NK-92 (cell line): Measurements from ENCODE around the gene AFMID.
"Not testable (repeated sequence)": the region's sequence is repeated elsewhere in the genome, so short reads cannot be mapped to it uniquely, and the experiment has no call there.

ENCODE experiments used
- DNase-seq: peaks from one replicate; lab custom pipeline; 2025; ENCODE audit not compliant: unreplicated experiment; lab: John Stamatoyannopoulos, UW

The AFMID gene

DNA sequence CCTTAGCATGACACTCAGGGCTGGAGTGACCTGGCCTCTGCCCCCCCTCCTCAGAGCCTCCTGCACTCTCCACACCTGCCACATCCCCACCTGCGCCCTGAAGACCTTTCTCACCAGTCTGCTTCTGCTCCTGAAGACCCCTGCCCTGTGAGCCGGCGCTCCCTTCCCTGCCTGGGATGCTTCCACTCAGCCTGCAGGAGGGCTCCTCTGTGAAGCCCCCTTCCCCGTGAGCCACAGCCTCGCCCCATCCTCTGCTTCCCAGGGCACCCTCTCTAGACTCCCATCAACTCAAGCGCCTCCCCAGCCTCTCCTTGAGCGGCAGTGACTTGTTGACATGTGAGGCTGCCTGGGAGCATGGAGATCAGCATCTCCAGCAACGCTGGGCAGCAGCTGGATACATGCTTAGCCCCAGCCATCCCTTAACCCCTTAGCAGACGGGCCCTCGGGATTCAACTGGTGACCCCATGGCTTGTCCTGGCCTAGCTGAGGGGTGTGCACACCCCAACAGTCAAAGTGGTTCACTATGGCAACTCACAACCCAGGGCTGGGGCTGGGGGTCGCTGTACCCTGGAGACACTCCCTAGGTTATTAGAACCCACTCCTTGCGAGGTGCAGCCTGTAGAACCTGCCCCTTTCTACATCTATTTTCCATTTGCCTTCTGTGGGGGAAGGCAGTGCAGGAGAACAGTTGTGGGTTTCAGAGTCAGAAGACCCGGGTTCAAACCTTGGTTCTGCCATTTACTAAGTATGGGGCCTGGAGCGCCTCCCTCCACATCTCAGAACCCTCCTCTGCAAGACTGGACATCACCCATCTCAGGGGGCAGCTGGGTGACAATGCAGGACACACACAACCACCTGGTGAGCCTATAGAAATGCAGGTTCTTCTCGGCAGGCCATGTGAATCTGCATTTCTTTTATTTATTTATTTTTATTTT lies 65.8 kb downstream of the AFMID start:
- no peak for DNase-seq

GRCh38 chr17:78253636-78253945 lies 66.4 kb downstream of the AFMID start:
- not testable (repeated sequence) for DNase-seq

- no peak for DNase-seq
These were observed 66.9 kb downstream of the AFMID start for GRCh38 chr17:78253946-78254672.

- no peak for DNase-seq
These were observed 68.0 kb downstream of the AFMID start for GRCh38 chr17:78255029-78255656.

- no peak for DNase-seq
These were observed 69.0 kb downstream of the AFMID start for GRCh38 chr17:78255953-78256706.

DNA sequence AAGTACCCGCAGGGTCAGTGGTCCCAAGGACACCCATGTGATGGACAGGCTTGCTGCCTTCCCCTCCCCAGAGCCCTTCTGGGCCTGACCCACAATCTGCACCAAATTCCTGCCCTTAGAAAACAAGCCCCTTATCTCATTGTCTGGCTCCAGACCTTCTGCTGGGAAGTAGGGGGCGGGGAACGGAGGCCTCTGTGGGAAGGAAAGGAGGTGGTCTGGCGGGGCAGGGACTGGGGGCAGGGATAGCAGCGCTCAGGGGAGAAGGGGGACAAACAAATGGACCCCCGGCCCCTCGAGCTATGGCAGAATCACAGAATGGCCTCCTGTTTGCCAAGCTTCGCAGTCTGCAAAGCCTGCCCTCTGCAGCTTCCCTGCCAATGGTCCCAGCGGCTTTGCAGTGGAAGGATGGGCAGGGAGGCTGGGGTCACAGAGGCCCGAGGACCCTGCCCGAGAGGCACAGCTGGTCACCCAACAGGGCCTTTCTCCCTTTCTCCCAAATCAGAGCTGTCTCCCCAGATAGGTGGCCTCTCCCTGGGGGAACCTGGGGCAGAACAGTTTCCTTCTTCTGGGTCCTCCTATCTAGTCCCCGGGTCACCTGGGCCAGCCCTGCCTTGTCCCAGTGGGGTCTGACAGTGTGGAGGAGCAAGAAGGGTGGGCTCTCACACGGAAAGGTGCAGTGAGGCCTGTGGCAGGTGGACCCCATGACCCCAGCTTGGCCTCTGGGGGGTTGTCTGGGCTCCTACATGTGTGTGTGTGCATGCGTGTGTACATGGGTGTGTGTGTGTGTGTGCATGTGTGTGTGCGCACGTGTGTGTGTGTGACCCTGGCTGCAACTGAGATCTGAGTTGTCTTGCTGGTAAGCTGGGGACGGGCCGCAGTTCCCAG lies 69.8 kb downstream of the AFMID start:
- DNase-seq = no peak
